Skeletal muscle cell (primary cell): ENCODE data around the gene ZNF653.
A peak's percentile ranks its signal among the peaks of the same experiment; 100 is the strongest.
"Not testable (repeated sequence)": the region's sequence is repeated elsewhere in the genome, so short reads cannot be mapped to it uniquely, and the experiment has no call there.

Source experiments
- DNase-seq: peaks from one replicate; pipeline ENCODE4 v3.0.0-alpha.2; 2010; ENCODE audit warnings: low read depth
- H3K4me3 ChIP-seq: 2 replicates; pipeline ENCODE4 v1.5.1; 2011; ENCODE audit warnings: low read depth, mild to moderate bottlenecking, control low read depth, low read length, moderate library complexity

Gene ZNF653

DNA sequence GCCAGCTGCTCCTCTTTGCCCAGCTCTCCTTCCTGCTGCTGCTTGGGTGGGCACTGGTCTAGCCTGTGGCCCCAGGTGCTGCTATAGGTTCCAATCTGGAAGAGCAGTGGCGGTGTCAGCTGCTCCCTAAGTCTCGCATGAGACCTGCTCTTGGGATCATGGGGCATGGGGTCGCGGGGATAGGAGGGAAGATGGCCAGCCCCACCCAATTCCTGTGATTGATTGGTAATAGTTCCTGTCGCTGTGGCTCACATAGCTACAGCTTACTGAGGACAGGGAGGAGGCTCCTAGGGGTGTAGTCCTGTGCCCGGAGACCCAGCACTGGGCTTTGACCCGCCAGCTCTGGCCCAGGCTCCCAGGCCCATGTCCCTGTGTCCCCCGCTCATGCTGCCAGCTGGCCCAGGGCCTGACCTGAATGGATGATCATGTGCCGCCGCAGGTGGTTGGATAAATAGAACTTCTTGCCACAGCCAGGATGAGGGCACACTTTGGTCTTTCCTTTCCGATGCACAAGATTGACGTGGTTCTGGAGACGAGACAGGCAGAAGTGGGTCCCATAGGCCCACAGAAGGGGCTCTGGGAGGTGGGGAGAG, 20.3 kb downstream of the ZNF653 start:
- DNase-seq = no peak
- H3K4me3 ChIP-seq = no peak overlapping the region

DNA sequence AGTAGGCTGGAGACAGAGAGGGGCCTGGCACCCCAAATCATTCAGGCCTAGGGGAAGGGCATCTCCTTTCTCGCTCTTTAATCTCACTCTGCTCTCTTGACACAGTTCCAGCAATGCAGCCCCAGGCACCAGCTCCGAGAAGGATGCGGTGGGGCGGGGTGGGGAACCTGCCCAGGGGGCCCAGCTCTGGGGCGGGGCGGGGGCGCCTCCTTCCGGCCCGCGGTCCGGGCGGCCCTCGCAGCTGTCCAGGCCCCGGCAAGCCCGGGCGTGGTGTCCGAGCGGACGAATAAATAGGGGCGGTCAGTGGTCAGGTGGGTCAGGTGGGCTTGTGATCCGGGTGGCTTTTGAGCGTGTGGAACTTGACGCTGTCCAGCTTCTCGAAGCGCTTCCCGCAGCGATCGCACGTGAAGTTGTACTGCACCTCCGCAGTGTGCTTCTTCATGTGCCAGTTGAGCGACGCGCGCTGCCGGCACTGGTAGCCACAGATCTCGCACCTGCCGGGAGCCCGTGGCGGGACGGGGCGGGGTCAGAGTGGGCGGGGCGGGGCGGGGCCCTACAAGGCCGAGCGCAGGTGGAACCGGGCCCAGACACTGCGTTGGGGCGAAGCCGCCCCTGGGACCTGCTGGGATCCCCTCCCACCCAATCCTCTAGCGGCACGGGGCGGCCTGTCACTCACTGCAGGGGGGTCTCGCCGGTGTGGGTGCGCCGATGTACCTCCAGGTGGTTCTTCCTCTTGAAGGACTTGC, 22.1 kb downstream of the ZNF653 start:
- DNase-seq = no peak
- no peak overlapping the region for H3K4me3 ChIP-seq

DNA sequence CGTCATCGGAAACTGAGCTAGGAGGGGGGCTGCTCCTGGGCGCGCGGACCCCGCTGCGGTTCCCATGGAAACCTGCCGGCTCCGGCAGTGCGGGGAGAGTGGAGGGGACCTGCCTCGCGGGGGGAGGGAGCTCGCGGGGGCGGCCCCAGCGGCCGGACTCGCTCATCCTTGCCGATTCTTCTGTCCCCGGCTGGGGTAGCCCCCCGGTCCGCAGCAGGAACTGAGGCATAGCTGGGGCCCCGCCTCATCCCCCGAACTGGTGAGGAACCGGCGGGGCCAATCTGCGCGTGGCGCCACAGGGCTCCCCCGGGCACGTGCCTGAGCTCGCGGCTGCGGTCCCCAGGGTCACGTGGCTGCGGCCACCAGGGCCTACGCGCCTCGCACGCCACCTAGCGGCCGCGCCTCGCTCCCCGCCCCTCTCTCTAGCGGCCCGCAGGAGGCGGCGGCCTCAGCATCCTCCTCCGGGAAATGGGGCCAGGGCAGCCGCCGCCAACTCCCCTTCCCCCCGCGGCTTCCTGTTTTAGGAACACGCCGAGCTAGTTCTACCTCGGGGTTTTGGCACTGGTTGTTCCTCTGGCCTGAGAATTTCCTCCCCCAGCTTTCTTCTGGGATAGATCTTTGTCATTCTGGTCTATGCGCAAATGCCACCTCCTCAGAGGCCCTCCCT, 23.1 kb downstream of the ZNF653 start:
- DNase-seq = peak; percentile 18
- H3K4me3 ChIP-seq = peak overlapping the region; percentile 49

DNA sequence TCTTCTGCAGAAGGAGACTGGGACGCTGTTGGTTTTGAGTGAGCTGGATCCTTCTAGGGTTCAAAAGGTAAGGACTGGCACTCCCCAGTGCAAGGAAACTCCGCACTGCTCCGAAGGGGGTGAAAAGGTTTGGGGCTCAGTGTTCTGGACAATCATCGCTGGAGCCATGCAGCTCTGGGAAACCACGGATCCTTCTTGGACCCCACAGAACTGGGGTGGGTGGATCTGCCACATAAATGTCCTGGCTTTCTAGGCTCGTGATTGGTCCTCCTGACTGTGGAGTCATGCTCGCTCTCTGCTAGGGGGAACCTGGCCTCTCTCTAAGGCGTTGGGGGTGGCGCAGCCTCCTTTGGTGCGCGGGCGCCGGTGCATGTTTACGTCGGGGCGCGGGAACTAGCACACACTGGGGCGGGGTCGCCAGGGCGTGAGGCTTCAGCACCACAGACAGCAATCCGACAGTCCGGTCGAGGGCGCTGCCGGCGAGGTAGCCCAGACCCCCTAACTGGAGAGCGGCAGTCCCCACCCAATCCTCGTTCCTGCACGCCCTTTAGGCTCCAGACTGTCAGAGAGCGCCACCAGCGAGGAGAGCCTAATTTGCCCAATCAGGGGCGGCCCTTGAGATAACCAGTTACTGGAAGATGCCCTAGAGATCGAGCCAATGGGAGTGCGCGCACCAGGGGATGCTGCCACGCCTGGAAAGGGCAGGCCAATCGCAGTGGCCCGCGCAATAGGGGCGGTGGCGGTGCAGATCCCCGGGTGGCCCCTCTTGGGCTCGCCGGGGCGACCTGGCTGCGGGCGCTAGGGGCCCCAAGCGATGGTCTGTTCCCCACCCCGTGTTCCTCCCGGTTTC, 23.9 kb downstream of the ZNF653 start:
- peak overlapping the region; percentile 49 for H3K4me3 ChIP-seq
- peak; percentile 66 for DNase-seq

DNA sequence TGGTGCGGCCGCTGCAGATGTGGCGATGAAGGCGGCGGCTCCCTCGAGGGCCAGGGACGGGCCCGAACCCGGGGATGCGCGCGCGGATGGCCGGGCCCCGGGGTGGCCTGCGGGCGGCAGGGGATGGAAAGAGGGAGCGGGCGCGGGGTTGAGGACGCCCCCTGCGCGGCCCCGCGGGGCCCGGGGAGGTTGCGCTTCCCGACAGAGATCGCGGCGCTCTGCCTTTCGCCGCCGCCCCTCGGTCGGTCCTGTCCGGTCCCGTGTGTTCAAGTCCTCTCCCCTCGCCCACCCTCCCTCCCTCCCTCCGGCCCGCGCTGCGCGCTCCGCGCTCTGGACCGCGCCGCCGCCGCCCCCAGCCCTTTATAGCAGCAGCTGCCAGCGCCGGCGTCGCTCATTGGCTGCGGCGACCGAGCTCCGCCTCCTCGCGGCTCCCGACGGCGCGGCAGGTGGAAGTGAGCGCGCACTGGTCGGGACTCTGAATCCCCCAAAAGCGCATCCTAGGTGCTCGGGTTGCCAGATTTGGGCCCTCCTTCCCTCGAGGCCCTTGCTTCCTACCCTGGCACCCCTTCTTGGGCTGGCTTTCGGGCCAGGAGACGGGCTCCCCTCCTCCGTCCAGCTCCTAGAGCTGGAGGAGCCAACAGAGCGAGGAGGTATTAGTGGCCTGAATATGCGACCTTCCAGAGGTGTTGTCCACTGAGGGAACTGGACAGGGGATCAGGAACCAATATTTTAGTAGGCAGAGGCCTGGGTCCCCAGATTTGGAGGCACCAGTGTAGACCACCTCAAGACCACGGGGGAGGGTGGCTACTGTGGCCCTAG, 24.7 kb downstream of the ZNF653 start, which contains the start of gene ELAVL3:
ELAVL3 (minus strand) TSS at position 332 of the 819 bp plus-strand sequence. CDS start 438 bp downstream, outside the sequence.
- DNase-seq = no peak
- H3K4me3 ChIP-seq = peak within 1 kb of the TSS; percentile 49

DNA sequence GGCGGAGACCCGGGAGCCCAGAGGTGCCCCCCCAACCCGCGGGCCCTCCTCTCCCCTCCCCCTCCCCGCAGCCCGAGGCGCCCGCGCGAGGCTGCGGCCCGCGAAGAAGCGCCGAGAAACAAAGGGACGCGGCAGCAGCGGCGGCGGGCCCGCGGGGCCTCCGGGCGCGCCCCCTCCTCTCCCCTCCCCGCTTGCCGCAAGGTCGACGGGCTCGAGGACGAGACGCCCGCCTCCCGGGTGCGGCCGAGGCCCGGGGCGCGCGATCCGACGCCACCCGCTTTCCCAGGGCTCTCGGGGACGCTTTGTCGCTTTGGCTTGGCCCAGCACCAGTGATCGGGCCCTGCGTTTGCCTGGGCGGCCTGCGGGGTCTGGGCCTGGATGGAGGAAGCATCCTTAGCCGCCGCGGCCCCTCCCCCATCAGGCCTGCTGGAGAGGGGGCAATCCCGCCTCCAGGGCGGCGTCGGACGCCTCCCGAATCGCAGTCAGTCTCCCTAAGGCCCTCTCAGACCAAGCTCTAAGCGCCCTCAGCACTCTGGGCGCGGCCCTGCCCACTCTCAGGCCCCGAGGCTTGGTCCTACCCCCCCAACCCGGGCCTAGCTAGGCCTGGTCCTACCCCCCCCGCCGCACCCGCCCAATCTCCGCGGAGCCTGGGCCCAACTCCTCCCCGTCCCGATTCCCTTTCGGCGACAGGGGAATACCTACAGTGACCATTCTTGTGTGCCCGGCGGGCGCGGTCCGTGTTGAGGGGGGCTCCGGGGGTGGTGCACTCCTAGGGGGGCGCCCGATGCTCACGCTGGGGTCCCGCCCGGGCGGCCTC, 25.5 kb downstream of the ZNF653 start:
- no peak for DNase-seq
- no peak overlapping the region for H3K4me3 ChIP-seq

DNA sequence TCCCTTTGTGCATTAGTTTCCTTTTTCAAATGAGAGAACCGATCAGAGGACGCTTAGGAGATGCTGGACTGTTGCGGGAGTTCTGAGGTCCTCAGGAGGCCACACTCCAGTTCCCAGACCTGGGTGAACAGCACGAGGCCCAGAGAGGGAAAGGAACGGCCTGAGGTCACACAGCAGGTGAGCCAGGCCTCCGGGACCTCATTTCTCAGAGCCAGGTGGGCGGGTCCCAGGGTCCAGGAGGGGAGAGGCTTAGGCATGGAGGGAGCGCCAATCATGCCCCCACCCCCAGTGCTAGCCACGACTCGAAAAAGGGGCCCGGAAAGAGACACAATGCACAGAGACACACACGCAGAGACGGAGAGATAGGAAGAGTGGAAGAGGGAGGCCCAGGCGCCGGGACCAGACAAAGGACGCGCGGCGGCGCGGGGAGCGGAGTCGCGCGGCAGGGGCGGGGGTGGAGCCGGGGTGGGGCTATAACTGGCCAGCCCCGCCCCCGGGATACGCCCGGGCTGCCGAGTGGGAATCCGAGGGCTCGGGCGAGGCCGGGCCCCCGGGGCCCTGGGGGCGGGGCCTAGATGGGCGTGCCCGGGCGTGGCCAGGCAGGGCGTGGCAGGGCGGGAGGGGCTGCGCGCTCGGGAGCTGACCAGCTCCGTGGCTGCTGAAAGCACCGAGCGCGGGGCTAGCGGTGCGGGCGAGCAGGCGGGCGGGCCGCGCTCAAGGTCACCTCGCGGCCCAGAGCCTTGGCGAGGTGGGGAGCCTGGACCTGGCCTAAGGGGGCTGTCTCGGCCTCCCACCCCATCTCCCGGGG, 26.3 kb downstream of the ZNF653 start:
- no peak for DNase-seq
- no peak overlapping the region for H3K4me3 ChIP-seq

DNA sequence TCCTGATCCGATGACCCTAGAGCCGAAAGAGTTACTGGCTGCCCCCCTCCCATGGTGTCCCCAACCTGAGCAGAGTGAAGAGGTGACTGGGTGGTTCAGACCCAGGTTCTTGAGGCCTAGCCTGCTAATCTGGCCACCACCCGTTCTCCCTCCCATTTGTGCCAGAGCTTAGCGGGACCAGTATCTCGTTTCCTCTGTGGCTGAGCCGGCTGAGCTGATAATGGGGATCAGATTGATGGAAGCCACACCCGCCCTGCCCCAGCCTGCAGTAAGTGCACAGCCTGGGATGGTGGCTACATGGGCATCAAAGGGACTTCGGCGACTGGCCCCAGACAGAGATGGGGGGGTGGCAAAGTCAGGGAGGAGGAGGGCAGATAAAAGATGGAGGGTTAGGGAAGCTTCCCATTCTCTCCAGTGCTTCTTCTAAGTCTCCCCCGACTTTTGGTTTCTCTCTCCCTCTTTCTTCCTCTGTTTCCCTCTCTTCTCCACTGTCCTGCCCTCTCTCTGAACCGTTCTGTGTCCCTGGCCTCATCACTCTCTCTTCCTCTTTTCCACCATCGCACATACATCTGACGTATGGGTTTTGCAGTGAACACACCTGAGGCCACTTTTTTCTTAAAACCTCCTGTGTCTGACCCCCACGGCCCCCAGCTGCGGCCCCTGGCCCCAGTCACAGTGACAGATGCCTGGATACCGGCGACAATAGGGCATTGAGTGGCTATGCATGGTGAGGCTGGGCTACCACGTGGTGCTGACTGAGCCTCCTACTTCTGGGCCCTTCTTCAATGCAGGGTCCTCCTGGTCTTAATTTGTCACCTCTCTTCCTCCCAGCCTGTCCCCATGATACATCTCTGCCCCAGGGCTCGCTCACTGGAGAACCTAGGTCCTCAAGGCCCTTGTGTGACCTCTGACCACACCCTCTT, 27.2 kb downstream of the ZNF653 start:
- H3K4me3 ChIP-seq = no peak overlapping the region
- no peak for DNase-seq

DNA sequence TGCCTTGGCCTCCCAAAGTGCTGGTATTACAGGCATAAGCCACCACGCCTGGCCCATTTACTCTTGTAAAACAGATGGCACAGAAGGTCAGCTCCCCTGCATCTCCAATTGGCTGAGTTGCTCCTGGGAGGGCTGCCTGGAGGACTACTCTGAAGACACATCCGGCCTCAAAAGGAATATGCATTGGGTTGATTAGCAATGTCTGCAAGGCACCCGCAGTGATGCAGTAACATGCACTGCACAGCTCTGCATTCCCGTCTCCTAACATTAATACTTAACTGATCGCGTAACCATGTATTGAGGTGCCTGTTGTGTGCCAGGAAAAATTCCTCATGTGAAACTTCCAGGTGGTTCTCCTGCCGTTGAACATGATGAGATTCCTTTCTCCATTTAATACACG, 29.8 kb downstream of the ZNF653 start:
- no peak for DNase-seq
- H3K4me3 ChIP-seq = no peak overlapping the region

DNA sequence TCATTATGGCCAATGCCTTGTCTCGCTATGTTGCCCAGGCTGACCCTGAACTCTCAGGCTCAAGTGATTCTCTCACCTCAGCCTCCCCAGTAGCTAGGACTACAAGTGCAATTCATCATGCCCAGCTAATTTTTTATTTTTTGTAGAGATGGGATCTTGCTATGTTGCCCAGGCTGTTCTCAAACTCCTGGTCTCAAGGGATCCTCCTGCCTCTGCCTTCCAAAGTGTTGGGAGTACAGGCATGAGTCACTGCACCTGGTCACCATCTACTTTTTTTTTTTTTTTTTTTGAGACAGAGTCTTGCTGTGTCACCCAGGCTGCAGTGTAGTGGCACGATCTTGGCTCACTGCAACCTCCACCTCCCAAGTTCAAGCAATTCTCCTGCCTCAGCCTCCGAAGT, 30.3 kb downstream of the ZNF653 start:
- not testable (repeated sequence) for DNase-seq

DNA sequence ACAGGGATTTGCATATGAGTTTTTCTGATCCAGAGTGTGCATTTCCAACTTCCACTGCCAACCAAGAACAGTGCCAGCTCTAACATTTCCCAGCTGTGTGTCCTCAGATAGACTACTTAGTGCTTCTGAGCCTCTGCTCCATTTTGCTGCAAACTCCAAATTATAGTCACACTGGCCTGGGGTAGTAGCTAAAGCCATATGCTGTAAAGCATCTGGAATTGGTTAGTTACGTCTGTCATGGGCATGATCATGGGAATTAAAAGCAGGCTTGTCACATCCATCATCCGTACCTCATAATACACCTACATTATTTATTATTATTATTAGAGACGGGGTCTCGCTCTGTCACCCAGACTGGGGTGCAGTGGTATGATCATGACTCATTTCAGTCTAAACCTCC, 31.9 kb downstream of the ZNF653 start:
- no peak overlapping the region for H3K4me3 ChIP-seq
- DNase-seq = no peak

More for the DNA sequence above, 30.3 kb downstream of the ZNF653 start:
- H3K4me3 ChIP-seq = not testable (repeated sequence)

DNA sequence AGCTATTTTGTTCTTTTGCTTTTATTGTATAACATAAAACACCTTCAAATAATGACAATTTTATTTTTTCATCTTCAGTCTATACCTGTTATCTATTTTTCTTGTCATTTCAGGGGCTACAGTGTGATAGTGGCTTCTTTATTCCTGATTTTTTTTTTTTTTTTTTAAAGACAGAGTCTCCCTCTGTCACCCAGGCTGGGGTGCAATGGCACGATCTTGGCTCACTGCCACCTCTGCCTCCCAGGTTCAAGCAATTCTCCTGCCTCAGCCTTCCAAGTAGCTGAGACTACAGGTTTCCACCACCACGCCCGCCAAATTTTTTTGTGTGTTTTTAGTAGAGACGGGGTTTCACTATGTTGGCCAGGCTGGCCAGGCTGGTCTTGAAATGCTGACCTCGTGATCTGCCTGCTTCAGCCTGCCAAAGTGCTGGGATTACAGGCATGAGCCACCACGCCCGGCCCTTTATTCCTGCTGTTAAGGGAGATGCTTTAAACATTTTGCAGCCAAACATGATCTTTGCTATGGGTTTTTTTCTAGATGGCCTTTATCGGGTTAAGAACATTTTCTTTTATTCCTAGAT, 37.3 kb downstream of the ZNF653 start:
- DNase-seq, H3K4me3 ChIP-seq: not testable (repeated sequence)

DNA sequence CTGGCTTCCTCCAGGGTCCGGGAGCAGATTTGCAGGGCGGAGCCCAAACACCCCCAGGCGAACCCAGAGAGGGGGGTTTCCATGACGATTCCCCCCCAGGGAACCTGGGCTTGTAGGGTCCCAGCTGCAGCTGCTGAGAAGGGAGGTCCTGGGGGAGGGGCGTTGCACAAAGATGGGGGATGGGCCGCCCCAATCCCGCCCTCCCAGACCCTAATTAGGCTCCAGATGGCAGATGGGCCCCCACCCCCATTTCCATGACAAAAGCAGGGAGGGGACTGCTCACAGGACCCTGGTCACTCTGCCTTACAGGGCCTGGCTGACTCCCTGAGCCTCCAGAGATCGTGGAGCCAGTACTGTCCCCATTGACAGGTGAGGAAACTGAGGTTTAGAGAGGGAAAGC, 40.0 kb downstream of the ZNF653 start:
- no peak overlapping the region for H3K4me3 ChIP-seq
- DNase-seq = no peak

DNA sequence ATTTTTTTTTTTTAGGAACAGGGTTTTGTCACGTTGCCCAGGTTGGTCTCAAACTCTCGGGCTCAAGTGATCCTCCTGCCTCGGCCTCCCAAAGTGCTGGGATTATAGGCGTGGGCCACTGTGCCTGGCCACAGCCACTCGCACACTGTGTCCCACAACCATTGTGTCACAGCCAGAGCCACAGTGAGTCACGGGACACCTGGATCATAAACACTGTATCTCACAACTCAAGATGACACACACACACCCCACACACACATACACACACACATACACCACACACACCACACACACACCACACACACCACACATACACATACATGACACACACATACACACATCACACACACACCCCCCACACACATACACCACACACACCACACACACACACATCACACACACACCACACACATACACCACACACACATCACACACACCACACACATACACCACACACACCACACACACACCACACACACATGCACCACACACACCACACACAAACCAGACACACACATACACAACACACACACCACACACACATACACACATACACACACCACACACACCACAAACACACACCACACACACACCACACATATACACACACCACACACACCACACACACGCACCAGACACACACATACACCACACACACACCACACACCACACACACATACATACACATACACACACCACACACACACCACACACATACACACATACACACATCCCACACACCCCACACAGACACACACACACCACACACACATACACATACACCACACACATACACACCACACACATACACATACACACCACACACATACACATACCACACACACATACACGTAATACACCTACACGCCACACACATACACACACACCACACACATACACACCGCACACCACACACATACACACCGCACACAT, 41.0 kb downstream of the ZNF653 start:
- H3K4me3 ChIP-seq = no peak overlapping the region
- DNase-seq = no peak

DNA sequence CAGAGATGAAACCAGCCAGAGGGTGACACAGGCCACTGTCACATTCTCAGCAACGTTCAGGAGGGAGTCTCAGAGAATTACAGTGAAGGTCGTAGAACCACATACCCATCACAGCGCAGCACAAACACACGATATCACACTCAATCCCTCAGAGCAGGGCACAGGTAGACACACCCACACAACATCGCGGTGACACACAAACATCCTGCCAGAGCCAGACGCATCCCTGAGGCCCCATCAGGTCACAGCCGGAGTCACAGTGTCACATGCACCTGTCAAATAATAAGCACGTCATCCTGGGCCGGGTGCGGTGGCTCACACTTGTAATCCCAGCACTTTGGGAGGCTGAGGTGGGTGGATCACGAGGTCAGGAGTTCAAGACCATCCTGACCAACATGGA, 42.2 kb downstream of the ZNF653 start:
- no peak overlapping the region for H3K4me3 ChIP-seq
- DNase-seq = no peak
